DND-41 (cell line): ENCODE measurements around the gene HOXA2.

ENCODE experiments used
- EZH2 ChIP-seq: IDR thresholded peaks from 3 replicates; pipeline ENCODE4 v1.6.1; 2012; ENCODE audit warnings: borderline replicate concordance, low read depth, mild to moderate bottlenecking, moderate library complexity, low read length, inconsistent platforms; ENCODE audit not compliant: severe bottlenecking
- TF ChIP-seq, protein P1 (sequence below): IDR thresholded peaks from 2 replicates; pipeline ENCODE4 v1.5.1; 2012; ENCODE audit warnings: borderline replicate concordance, low read length, moderate library complexity, mild to moderate bottlenecking; ENCODE audit not compliant: poor library complexity, severe bottlenecking; ENCODE audit errors: extremely low read depth

DNA sequence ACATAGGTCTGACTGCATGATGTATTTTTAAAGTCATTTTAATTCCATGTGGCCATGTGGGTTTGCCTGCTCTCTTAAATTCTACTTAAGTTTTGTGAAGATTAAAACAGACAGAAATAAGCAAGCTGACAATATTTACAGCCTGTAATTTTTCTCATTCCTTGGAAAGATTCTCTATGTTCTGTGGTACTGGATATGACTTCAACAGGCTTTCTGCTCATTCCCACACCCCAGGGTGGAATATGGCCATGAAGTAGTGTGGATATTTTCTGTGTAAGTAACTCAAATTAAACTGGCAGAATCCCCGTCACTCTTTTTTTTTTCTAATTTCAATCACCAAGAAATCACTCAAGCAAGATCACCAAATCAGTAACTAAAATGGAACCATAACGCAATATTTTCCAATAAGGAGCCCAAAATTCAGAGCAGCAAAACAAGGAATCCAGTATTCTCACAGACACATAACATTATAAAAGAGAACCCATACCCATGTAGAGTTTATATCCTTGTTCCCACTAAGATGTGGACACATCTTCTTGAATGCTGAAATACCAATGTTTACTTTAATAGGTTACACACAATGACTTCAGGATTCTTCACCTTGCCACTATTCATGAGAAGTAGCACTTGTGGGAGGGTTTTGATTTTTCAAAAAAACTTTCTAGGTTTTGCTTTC lies 35.3 kb upstream of the HOXA2 start:
- TF ChIP-seq, protein P1, sequence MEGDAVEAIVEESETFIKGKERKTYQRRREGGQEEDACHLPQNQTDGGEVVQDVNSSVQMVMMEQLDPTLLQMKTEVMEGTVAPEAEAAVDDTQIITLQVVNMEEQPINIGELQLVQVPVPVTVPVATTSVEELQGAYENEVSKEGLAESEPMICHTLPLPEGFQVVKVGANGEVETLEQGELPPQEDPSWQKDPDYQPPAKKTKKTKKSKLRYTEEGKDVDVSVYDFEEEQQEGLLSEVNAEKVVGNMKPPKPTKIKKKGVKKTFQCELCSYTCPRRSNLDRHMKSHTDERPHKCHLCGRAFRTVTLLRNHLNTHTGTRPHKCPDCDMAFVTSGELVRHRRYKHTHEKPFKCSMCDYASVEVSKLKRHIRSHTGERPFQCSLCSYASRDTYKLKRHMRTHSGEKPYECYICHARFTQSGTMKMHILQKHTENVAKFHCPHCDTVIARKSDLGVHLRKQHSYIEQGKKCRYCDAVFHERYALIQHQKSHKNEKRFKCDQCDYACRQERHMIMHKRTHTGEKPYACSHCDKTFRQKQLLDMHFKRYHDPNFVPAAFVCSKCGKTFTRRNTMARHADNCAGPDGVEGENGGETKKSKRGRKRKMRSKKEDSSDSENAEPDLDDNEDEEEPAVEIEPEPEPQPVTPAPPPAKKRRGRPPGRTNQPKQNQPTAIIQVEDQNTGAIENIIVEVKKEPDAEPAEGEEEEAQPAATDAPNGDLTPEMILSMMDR = no peak
- no peak for TF ChIP-seq EZH2
